Smooth muscle cell (in vitro differentiated cells): ENCODE results near the gene DCHS2. TPM values are rescaled to one million over a fixed set of nuclear protein-coding genes. Genes with fewer than 3 reads are reported as not detected.

ENCODE experiments used
- DNase-seq: peaks from one replicate; lab custom pipeline; 2025; ENCODE audit not compliant: unreplicated experiment; lab: John Stamatoyannopoulos, UW
- H2AFZ ChIP-seq: fragments of 200-600 bp; sonication (generic); 2 replicates; pipeline ENCODE4 v1.6.0; 2016; ENCODE audit warnings: antibody characterized with exemption, low read depth, mild to moderate bottlenecking
- H3F3A ChIP-seq: fragments of 200-600 bp; sonication (generic); 2 replicates; pipeline ENCODE4 v1.6.0; 2017; ENCODE audit warnings: antibody characterized with exemption, low read depth
- H3K27ac ChIP-seq: fragments of 200-600 bp; sonication (generic); 2 replicates; pipeline ENCODE4 v1.5.1; 2016; ENCODE audit warnings: low read depth, mild to moderate bottlenecking
- H3K27me3 ChIP-seq: fragments of 200-600 bp; sonication (generic); 2 replicates; pipeline ENCODE4 v1.6.1; 2016; ENCODE audit warnings: low read depth, mild to moderate bottlenecking
- H3K36me3 ChIP-seq: fragments of 200-600 bp; sonication (generic); 2 replicates; pipeline ENCODE4 v1.5.1; 2016; ENCODE audit warnings: low read depth
- H3K4me1 ChIP-seq: fragments of 200-600 bp; sonication (generic); 2 replicates; pipeline ENCODE4 v1.5.1; 2016; ENCODE audit warnings: low read depth
- H3K4me2 ChIP-seq: fragments of 200-600 bp; sonication (generic); 2 replicates; pipeline ENCODE4 v1.6.0; 2016; ENCODE audit warnings: mild to moderate bottlenecking
- H3K4me3 ChIP-seq: fragments of 200-600 bp; sonication (generic); 2 replicates; pipeline ENCODE4 v1.5.1; 2016; ENCODE audit warnings: mild to moderate bottlenecking
- H3K79me2 ChIP-seq: fragments of 200-600 bp; sonication (generic); 2 replicates; pipeline ENCODE4 v1.6.0; 2016; ENCODE audit warnings: low read depth, mild to moderate bottlenecking
- H3K9ac ChIP-seq: fragments of 200-600 bp; sonication (generic); 2 replicates; pipeline ENCODE4 v1.6.0; 2016; ENCODE audit warnings: low read depth
- H3K9me3 ChIP-seq: fragments of 200-600 bp; sonication (generic); replicated peaks from 2 replicates; pipeline ENCODE4 v1.5.1; 2016; ENCODE audit warnings: low read depth
- H4K20me1 ChIP-seq: fragments of 200-600 bp; sonication (generic); 2 replicates; pipeline ENCODE4 v1.6.0; 2016; ENCODE audit warnings: low read depth
- CTCF ChIP-seq: fragments of 200-600 bp; sonication (generic); IDR thresholded peaks from 2 replicates; pipeline ENCODE4 v1.5.1; 2017; ENCODE audit warnings: borderline replicate concordance, mild to moderate bottlenecking, antibody characterized with exemption; ENCODE audit not compliant: insufficient read depth, poor library complexity, severe bottlenecking
- WGBS: methylation state at CpG from one replicate; pipeline ENCODE4 v1.1.7; 2016; ENCODE audit warnings: low lambda C conversion rate; 5-methylcytosine and 5-hydroxymethylcytosine counted together
- polyA plus RNA-seq: library from polyadenylated mRNA; unstranded; fragments of >200 nt; fragmentation: Nextera tagmentation; extraction: Ambion mirVana; gene quantifications from 2 replicates; pipeline ENCODE4 v1.2.1, GENCODE V29; 2016
- total RNA-seq: library from RNA; depleted of rRNA; stranded (reverse); fragments of >200 nt; gene quantifications from 2 replicates; pipeline ENCODE4 v1.2.3, GENCODE V29; 2014

DCHS2 gene
- total and polyA plus RNA-seq, 2 experiments from 2014 or later, result 0.45 to 1.3 TPM

GRCh38 chr4:154475820-154476219 is 15.8 kb downstream of the DCHS2 start:
- Histone ChIP-seq H3K9ac (no peak overlapping the region), H3K27ac (no peak overlapping the region), H3F3A (no peaks in the 10 kb centered on the region), H3K36me3 (no peaks in the 10 kb centered on the region), H4K20me1 (no peaks in the 10 kb centered on the region), H3K79me2 (no peaks in the 10 kb centered on the region), H3K27me3 (peaks cover 14% of the 10 kb centered on the region), H3K4me3 (no peak overlapping the region), H3K9me3 (no peaks in the 10 kb centered on the region), H2AFZ (no peak overlapping the region), H3K4me2 (no peak overlapping the region), H3K4me1 (no peaks in the 10 kb centered on the region)
- 75% methylated on average over 1 of the region's 1 CpG for WGBS
- no peak for TF ChIP-seq CTCF
- no peak for DNase-seq

GRCh38 chr4:154473497-154473896 is 18.1 kb downstream of the DCHS2 start:
- Histone ChIP-seq H3F3A (no peaks in the 10 kb centered on the region), H3K4me1 (no peaks in the 10 kb centered on the region), H3K9ac (no peak overlapping the region), H3K36me3 (no peaks in the 10 kb centered on the region), H3K27me3 (peaks cover 17% of the 10 kb centered on the region), H3K9me3 (no peaks in the 10 kb centered on the region), H3K27ac (no peak overlapping the region), H3K4me2 (no peak overlapping the region), H4K20me1 (no peaks in the 10 kb centered on the region), H2AFZ (no peak overlapping the region), H3K79me2 (no peaks in the 10 kb centered on the region), H3K4me3 (no peak overlapping the region)
- WGBS, result 78% methylated on average over 6 of the region's 6 CpGs
- no peak for DNase-seq
- TF ChIP-seq CTCF, result no peak

GRCh38 chr4:154472858-154473257 is 18.7 kb downstream of the DCHS2 start:
- Histone ChIP-seq H3K4me1 (no peaks in the 10 kb centered on the region), H3K9me3 (no peaks in the 10 kb centered on the region), H2AFZ (no peak overlapping the region), H3K36me3 (no peaks in the 10 kb centered on the region), H3K4me3 (no peak overlapping the region), H3K4me2 (no peak overlapping the region), H3F3A (no peaks in the 10 kb centered on the region), H4K20me1 (no peaks in the 10 kb centered on the region), H3K79me2 (no peaks in the 10 kb centered on the region), H3K27ac (no peak overlapping the region), H3K9ac (no peak overlapping the region), H3K27me3 (peaks cover 17% of the 10 kb centered on the region)
- DNase-seq, result no peak
- no peak for TF ChIP-seq CTCF
- WGBS, result 93% methylated on average over 1 of the region's 1 CpG

- 93% methylated on average over 4 of the region's 4 CpGs for WGBS
- no peak for TF ChIP-seq CTCF
These were observed 19.9 kb downstream of the DCHS2 start for GRCh38 chr4:154471526-154472331.

More at GRCh38 chr4:154471526-154472331, 19.9 kb downstream of the DCHS2 start:
- no peaks in the 10 kb centered on the region for H4K20me1 ChIP-seq
- no peaks in the 10 kb centered on the region for H3F3A ChIP-seq
- no peak overlapping the region for H3K27ac ChIP-seq
- H2AFZ ChIP-seq, result no peak overlapping the region
- no peaks in the 10 kb centered on the region for H3K4me1 ChIP-seq
- H3K79me2 ChIP-seq, result no peaks in the 10 kb centered on the region
- H3K4me3 ChIP-seq, result no peak overlapping the region
- no peaks in the 10 kb centered on the region for H3K9me3 ChIP-seq
- no peak overlapping the region for H3K4me2 ChIP-seq
- no peaks in the 10 kb centered on the region for H3K36me3 ChIP-seq
- no peak for DNase-seq
- H3K27me3 ChIP-seq, result peaks cover 11% of the 10 kb centered on the region
- no peak overlapping the region for H3K9ac ChIP-seq
